Stimulated activated CD4-positive, alpha-beta T cell treated with anti-CD3 and anti-CD28 coated beads, Interleukin-12 subunit alpha, Interleukin-12 subunit beta, amount 100 ng/mL, for 48 hours (primary cell): Measurements from ENCODE around the gene TNS1.

Experiments
- DNase-seq, 3 donors: peaks; one replicate each; pipeline ENCODE4 v3.0.0-alpha.2; 2020; ENCODE audit warnings: low read depth in 2 of 3, low spot score in 1 of 3

Gene TNS1

GRCh38 chr2:217835931-217836891 lies 166.6 kb downstream of the TNS1 start:
- no peak for DNase-seq

DNA sequence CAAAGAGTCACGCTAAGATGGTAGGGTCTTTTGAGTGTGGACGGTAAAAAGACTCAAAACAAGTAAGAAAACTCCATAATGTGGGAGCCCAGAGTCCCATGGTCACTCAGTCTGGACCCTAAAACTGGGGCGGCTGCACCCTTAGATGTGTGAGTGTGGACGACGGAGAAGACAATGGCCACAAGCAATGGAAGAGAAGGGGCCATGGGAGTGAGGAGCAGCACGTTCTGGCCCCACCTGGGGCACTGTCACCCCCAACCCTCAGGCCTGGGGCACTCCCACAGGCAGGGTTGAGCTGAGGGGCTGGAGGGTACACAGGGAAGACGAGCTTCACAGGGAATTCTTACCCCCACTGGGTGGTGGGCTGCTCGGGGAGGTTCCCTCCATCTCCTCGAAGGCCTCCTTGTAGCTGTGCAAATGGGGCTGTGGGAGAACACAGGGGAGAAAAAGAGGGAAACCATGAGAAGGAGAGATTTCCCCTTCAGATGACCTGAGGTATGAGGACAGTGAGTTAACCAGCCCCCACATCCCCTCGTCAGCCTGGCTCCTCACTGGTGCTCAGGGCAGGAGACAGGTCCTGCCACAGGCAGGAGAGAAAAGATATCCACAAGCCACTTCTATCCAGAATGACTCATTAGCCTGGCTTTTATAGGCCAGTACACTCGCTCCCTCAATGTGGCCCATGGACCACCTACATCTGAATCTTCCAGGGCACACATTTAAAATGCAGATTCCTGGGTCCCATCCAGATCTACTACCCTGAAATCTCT lies 167.9 kb downstream of the TNS1 start:
- DNase-seq = no peak

- no peak for DNase-seq
Observed at GRCh38 chr2:217834057-217834620, 168.7 kb downstream of the TNS1 start.

DNA sequence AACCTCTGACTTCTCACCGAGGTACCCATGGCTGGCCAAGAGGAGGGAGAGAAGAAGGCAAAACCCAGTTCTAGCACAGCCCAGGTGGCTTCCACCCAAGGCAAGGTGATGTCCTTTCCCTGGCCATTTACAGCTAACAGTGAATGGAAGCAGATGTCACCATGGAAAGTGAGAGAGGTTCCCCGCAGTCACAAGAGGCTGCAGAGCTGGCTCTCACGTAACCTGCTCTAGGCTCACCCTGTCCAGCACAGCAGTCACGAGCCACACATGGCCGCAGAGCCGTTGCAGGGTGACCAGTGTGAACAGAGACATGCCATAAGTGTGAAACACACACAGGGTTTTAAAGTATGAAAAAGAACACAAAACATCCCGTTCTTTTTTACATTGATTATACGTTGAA lies 169.4 kb downstream of the TNS1 start:
- no peak for DNase-seq

GRCh38 chr2:217832987-217833386 lies 169.8 kb downstream of the TNS1 start:
- no peak for DNase-seq

GRCh38 chr2:217832115-217832514 lies 170.7 kb downstream of the TNS1 start:
- DNase-seq = no peak

- no peak for DNase-seq
Observed at GRCh38 chr2:217831306-217831705, 171.5 kb downstream of the TNS1 start.

DNA sequence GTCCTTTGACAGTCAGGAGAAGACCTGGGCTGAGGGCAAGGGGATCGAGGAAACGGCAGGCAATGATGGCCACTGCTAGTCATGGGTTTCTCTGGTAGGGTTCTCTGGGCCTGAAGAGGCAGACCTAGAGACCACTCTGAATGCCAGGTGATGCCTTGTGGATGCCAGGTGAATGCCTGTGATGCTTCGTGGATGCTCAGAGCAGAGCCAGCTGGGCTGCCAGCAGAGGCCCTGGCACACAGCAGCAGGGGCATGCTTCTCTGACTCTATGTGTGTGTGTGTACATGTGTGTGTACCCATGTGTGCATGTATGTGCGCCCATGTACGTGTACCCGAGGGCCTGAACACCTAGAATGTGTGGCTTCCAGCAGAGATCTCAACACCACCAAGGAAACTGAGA lies 172.0 kb downstream of the TNS1 start:
- DNase-seq = no peak

GRCh38 chr2:217830061-217830460 lies 172.7 kb downstream of the TNS1 start:
- no peak for DNase-seq

GRCh38 chr2:217829420-217829819 lies 173.4 kb downstream of the TNS1 start:
- DNase-seq = no peak

GRCh38 chr2:217828336-217828735 lies 174.5 kb downstream of the TNS1 start:
- DNase-seq = no peak

DNA sequence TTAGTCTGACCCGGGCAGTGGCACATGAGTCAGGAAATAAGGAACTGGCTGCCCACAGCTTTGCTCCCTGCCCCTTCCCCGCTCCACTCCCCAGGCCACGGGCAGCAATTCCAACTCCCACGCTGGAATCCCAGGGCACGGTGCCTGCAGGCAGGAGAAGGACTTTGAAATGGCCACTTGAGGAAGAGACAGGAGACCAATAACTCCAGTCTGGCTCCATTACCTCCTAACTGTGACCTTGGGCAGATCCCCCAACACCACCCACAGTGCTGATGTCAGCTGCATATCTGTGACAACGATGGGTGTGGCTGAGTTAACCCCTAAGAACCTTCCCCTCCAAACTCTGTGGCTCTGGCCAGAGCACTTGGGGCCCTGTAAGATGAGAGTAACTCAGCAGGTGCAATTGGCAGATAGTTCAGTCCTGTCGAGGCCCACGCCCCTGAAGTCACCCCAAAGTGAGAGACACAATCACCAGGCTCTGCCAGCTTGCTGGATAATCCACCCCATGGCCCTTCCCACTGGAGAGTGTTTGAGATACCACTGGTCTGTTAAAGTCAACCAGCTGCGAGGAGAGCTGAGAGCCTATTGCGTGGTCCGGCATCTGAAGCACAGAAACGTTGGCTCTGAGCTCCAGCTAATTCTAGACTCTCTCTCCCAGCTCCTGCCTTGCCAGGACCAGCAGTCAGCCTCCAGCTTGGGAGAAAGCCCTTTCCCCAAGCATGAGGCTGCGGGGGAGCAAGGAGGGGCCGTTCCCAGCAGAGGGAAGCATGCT lies 175.2 kb downstream of the TNS1 start:
- no peak for DNase-seq

DNA sequence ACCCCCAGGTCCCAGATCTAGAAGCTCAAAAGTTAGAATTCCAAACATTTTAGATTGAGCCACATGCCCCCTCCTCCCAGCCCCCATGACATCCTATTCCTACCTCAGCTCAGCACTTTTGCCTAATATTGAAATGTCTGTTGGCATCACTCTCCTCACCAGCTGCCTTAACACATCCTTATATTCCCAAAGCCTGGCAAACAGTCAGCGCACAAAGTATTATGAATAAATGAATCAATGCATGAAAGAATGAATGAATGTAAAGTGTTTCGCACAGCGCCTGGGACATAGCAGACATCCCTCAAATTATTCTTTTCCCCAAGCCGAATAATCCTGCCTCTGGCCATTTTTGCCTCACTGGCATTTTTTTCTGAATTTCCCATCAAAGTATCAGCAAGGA lies 175.8 kb downstream of the TNS1 start:
- no peak for DNase-seq

DNA sequence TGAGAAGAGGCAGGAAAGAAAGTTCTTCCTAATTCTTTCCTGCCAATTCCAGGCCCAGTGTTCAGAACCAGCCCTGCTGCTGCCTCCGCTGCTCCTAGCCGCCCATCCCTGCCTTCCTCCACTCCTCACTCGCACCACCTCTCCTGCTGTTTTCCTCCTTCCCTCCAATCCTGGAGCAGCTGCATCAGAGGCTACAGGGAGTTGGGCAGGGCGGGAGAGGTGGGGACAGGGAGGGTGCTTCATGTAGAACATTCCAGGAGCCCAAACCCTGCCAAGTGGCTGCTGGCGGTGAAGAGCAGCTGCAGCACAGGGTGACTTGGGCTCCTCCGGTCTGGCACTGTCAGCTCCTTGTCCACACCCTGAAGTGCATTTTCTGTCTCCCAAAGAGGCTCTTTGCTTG lies 176.3 kb downstream of the TNS1 start:
- no peak for DNase-seq

GRCh38 chr2:217825469-217826235 lies 177.1 kb downstream of the TNS1 start:
- DNase-seq = no peak

DNA sequence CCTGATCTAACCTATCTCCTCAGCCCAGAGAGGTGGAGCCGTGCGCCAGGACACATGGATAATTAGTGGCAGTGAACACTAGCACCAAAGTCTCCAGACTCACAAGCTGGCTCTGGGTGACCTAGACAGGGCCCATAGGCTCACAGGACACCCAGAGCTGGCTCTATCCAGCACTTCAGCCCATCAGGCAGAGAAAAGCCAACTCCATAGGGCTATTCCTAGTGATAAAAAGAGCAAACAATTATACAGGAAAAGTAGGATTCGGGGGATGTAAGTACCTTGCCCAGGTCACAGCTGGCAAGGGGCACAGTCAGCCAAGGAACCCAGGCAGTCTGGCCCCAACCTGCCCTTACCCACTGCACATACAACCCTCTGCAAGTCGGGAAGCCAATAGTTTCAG lies 178.6 kb downstream of the TNS1 start:
- DNase-seq = no peak

DNA sequence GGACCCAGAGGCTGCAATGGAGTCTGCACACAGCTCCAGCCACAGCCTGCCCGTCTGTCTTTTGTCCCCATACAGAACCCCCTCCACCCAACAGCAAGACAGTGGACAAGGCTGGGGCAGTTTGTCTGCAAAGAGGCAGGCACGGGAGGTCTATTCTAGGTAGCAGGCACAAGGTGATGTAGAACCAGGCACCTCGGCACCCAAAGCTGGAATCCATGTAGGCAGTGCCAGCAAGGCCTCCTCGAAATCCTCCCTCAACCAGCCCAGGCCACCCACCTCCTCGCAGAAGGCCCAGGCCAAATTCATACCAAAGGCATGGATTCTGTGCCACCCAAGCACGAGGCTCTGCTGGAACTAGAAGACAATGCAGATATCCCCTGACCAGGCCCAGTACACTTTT lies 179.2 kb downstream of the TNS1 start:
- DNase-seq = no peak

GRCh38 chr2:217822296-217823252 lies 180.2 kb downstream of the TNS1 start:
- no peak for DNase-seq

DNA sequence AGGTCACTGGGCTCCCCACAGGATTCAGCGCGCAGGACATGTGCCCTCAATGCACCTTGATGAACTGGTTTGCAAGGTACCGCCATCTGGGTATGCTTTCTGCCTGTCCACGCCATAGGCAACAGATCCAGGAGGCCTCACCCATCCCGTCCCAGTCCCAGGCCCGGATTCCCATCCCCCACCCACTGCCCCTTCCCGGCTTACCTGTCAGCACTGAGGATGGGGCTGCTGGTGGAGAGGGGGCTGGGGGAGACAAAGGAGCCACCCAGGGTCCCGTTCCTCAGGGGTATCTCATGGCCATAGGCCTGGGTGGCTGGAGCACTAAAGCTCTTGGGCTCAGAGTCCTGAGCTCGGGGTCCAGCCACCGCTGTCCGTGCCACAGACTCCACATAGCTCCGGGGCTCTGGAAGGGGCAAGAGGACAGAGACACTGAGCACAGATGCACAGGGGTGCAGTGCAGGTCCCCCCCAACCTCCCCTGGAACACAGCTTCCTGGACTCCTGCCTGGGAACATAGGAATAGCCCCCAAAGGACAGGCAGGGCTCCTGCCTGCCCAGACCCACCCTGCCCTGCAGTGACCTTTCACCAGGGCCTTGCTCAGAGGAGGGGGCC lies 181.2 kb downstream of the TNS1 start:
- no peak for DNase-seq
